GM13977 (cell line): ENCODE results near the gene MEG3.

Experiments used
- DNase-seq: peaks from one replicate; pipeline ENCODE4 v3.0.0; 2012; ENCODE audit warnings: low spot score
- CTCF ChIP-seq: IDR thresholded peaks from 2 replicates; pipeline ENCODE4 v1.5.1; 2012; ENCODE audit warnings: mild to moderate bottlenecking, control low read depth; ENCODE audit not compliant: insufficient read depth; ENCODE audit errors: extremely low read depth, missing control alignments
- in situ Hi-C: fragments of 300-500 bp; cut with MboI; formaldehyde crosslinking; loops from one replicate; pipeline ENCODE4 v1.12.0; 2022; ENCODE audit warnings: low sequenced_read_pairs, low pct_unique_long_range_greater_than_20kb, mixed read lengths, inconsistent platforms; ENCODE audit not compliant: unreplicated experiment

The MEG3 gene

GRCh38 chr14:100890061-100890850, 64.3 kb downstream of the MEG3 start:
- in situ Hi-C loops = no loop called here
- no peak for DNase-seq
- TF ChIP-seq CTCF = no peak

- in situ Hi-C loops = no loop called here
These were observed 65.1 kb downstream of the MEG3 start for GRCh38 chr14:100891051-100891450.

GRCh38 chr14:100891501-100892445, 65.9 kb downstream of the MEG3 start:
- TF ChIP-seq CTCF = no peak
- no peak for DNase-seq
- in situ Hi-C loops = no loop called here

More at GRCh38 chr14:100891051-100891450, 65.1 kb downstream of the MEG3 start:
- no peak for DNase-seq
- TF ChIP-seq CTCF = no peak

- in situ Hi-C loops = no loop called here
- DNase-seq = no peak
- no peak for TF ChIP-seq CTCF
These were observed 66.7 kb downstream of the MEG3 start for GRCh38 chr14:100892496-100893227.

GRCh38 chr14:100893228-100893601, 67.3 kb downstream of the MEG3 start:
- TF ChIP-seq CTCF = no peak
- DNase-seq = no peak
- in situ Hi-C loops = no loop called here

- DNase-seq = no peak
- no peak for TF ChIP-seq CTCF
- in situ Hi-C loops = no loop called here
These were observed 67.8 kb downstream of the MEG3 start for GRCh38 chr14:100893760-100894159.
